ENCODE results near the gene FPGT. TPM values are rescaled to one million over a fixed set of nuclear protein-coding genes. Genes with fewer than 3 reads are reported as not detected.

The FPGT gene
- total and polyA plus RNA-seq, 2 of the 13 experiments (the other 11 are each of a cell fraction or from before 2014, with no cell fraction given): 4.3 to 9.8 TPM

DNA sequence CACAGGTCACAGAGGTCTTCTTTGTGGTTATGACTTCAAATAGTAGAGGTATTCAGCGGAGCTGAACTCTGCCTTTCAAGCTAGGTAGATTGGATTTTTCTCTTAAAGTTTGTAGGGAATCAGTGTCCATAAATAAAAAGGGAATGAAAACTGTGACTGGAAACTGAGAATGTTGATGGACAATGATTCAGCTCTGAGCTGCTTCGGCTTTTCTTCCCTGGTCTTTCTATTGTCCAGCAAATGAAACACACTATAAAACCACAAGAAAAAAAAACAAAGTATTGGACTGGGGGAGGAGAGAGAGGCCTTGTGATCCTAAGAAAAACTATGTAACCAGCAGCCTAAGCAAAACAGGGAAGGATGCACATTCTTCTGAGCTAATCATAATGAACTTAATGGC lies 48.3 kb downstream of the FPGT start:
- no peak for FAIRE-seq
- no peak for TF ChIP-seq FOXO1 (CRISPR knock-in tag; IDR thresholded peaks at IDR 0.05)
- WGBS (ENCODE audit: low lambda C conversion rate): 7% methylated on average over 2 of the region's 2 CpGs

DNA sequence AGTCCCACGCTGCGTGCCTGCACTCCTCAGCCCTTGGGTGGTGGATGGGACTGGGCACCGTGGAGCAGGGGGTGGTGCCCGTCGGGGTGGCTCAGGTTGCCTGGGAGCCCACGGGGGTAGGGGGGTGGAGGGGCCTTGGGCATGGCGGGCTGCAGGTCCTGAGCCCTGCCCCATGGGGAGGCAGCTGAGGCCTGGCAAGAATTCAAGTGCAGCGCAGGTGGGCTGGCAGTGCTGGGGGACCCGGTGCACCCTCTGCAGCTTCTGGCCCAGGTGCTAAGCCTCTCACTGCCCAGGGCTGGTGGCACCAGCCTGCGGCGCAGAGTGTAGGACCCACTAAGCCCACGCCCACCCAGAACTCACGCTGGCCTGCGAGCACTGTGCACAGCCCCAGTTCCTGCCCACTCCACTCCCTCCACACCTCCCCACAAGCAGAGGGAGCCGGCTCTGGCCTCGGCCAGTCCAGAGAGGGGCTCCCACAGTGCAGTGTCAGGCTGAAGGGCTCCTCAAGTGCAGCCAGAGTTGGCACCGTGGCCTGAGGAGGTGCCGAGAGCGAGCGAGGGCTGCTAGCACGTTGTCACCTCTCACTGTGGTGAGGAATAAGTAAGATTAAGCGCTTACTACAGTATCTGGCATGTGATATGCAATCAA lies 50.0 kb downstream of the FPGT start:
- Histone ChIP-seq H3K4me1 (ENCODE audit: insufficient read depth, low read length) (no peaks in the 10 kb centered on the region), H3K9me3 (ENCODE audit: low read length) (0 out of 2 replicates have a peak, but pooled peaks cover 7% of the 10 kb centered on the region), H3K27me3 (ENCODE audit: control insufficient read depth in 1 of 2, insufficient read depth in 2 of 2, low read length in 2 of 2) (no peaks in the 10 kb centered on the region), H3K79me2 (ENCODE audit: insufficient read depth, low read length) (no peaks in the 10 kb centered on the region), H3K4me2 (ENCODE audit: low read depth, low read length) (no peak overlapping the region), H3K36me3 (replicated peaks in 1 of 2; ENCODE audit: control insufficient read depth in 1 of 2, insufficient read depth in 2 of 2, low read length in 2 of 2) (no peaks in the 10 kb centered on the region), H3K27ac (ENCODE audit: extremely low read length, insufficient read depth, low read length) (no peak overlapping the region), H3K4me3 (replicated peaks in 1 of 3; ENCODE audit: insufficient read depth in 1 of 3, low read depth in 2 of 3, low read length in 3 of 3) (no peak overlapping the region), H3K9ac (ENCODE audit: insufficient read depth, low read depth, low read length) (no peak overlapping the region), H2AFZ (ENCODE audit: low read length) (no peak overlapping the region), H4K20me1 (ENCODE audit: insufficient read depth, low read length) (no peaks in the 10 kb centered on the region)
- ATAC-seq (no peak), DNase-seq (ENCODE audit: low spot score) (no peak), FAIRE-seq (no peak)
- in situ Hi-C loops (cut with HindIII; ENCODE audit: extremely low pct_ligation_motif_present, low pct_unique_long_range_greater_than_20kb): no loop called here
- ChIA-PET CTCF (ENCODE audit: low intra/inter-chr PET ratio, low total read pairs) (no interaction called here), POLR2A (no interaction called here)
- 36% methylated on average over 8 of the region's 22 CpGs for WGBS (ENCODE audit: low lambda C conversion rate)
- intact Hi-C loops (cut with micrococcal nuclease; ENCODE audit: unreplicated experiment): no loop called here
- BruUV-seq (replicated peaks): no TSS peak
- TF ChIP-seq, protein P1, sequence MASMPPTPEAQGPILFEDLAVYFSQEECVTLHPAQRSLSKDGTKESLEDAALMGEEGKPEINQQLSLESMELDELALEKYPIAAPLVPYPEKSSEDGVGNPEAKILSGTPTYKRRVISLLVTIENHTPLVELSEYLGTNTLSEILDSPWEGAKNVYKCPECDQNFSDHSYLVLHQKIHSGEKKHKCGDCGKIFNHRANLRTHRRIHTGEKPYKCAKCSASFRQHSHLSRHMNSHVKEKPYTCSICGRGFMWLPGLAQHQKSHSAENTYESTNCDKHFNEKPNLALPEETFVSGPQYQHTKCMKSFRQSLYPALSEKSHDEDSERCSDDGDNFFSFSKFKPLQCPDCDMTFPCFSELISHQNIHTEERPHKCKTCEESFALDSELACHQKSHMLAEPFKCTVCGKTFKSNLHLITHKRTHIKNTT (CRISPR knock-in tag; IDR thresholded peaks at IDR 0.05): no peak
- TF ChIP-seq ATF7-NPFF (CRISPR knock-in tag; IDR thresholded peaks at IDR 0.05; ENCODE audit: low read depth) (no peak), NCOR1 (IDR thresholded peaks at IDR 0.05; ENCODE audit: borderline replicate concordance, low read length) (no peak), ZNF367 (CRISPR knock-in tag; IDR thresholded peaks at IDR 0.05; ENCODE audit: borderline replicate concordance) (no peak), IKZF4 (CRISPR knock-in tag; IDR thresholded peaks at IDR 0.05; ENCODE audit: borderline replicate concordance, low read depth, not compliant biosample characterization) (no peak), ZNF841 (CRISPR knock-in tag; IDR thresholded peaks at IDR 0.05; ENCODE audit: borderline replicate concordance) (no peak), ZFYVE20 (CRISPR knock-in tag; IDR thresholded peaks at IDR 0.05; ENCODE audit: borderline replicate concordance, low read depth) (no peak)
- TF ChIP-seq, protein P2, sequence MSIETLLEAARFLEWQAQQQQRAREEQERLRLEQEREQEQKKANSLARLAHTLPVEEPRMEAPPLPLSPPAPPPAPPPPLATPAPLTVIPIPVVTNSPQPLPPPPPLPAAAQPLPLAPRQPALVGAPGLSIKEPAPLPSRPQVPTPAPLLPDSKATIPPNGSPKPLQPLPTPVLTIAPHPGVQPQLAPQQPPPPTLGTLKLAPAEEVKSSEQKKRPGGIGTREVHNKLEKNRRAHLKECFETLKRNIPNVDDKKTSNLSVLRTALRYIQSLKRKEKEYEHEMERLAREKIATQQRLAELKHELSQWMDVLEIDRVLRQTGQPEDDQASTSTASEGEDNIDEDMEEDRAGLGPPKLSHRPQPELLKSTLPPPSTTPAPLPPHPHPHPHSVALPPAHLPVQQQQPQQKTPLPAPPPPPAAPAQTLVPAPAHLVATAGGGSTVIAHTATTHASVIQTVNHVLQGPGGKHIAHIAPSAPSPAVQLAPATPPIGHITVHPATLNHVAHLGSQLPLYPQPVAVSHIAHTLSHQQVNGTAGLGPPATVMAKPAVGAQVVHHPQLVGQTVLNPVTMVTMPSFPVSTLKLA (IDR thresholded peaks at IDR 0.05): no peak
- TF ChIP-seq, protein P3, sequence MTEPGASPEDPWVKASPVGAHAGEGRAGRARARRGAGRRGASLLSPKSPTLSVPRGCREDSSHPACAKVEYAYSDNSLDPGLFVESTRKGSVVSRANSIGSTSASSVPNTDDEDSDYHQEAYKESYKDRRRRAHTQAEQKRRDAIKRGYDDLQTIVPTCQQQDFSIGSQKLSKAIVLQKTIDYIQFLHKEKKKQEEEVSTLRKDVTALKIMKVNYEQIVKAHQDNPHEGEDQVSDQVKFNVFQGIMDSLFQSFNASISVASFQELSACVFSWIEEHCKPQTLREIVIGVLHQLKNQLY (CRISPR knock-in tag; IDR thresholded peaks at IDR 0.05): no peak
- TF ChIP-seq, protein P4, sequence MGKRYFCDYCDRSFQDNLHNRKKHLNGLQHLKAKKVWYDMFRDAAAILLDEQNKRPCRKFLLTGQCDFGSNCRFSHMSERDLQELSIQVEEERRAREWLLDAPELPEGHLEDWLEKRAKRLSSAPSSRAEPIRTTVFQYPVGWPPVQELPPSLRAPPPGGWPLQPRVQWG (CRISPR knock-in tag; IDR thresholded peaks at IDR 0.05; ENCODE audit: borderline replicate concordance, low read depth): no peak
- TF ChIP-seq, protein P5, sequence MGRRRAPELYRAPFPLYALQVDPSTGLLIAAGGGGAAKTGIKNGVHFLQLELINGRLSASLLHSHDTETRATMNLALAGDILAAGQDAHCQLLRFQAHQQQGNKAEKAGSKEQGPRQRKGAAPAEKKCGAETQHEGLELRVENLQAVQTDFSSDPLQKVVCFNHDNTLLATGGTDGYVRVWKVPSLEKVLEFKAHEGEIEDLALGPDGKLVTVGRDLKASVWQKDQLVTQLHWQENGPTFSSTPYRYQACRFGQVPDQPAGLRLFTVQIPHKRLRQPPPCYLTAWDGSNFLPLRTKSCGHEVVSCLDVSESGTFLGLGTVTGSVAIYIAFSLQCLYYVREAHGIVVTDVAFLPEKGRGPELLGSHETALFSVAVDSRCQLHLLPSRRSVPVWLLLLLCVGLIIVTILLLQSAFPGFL (CRISPR knock-in tag; IDR thresholded peaks at IDR 0.05): no peak

More for the DNA sequence above, 48.3 kb downstream of the FPGT start:
- Histone ChIP-seq H3K4me1 (ENCODE audit: insufficient read depth, low read length) (no peaks in the 10 kb centered on the region), H3K4me3 (replicated peaks in 1 of 3; ENCODE audit: insufficient read depth in 1 of 3, low read depth in 2 of 3, low read length in 3 of 3) (no peak overlapping the region), H4K20me1 (ENCODE audit: insufficient read depth, low read length) (no peaks in the 10 kb centered on the region), H3K36me3 (replicated peaks in 1 of 2; ENCODE audit: control insufficient read depth in 1 of 2, insufficient read depth in 2 of 2, low read length in 2 of 2) (no peaks in the 10 kb centered on the region), H3K9ac (ENCODE audit: insufficient read depth, low read depth, low read length) (no peak overlapping the region), H3K9me3 (ENCODE audit: low read length) (0 out of 2 replicates have a peak, but pooled peaks cover 7% of the 10 kb centered on the region), H2AFZ (ENCODE audit: low read length) (no peak overlapping the region), H3K27me3 (ENCODE audit: control insufficient read depth in 1 of 2, insufficient read depth in 2 of 2, low read length in 2 of 2) (no peaks in the 10 kb centered on the region), H3K27ac (ENCODE audit: extremely low read length, insufficient read depth, low read length) (no peak overlapping the region), H3K79me2 (ENCODE audit: insufficient read depth, low read length) (no peaks in the 10 kb centered on the region), H3K4me2 (ENCODE audit: low read depth, low read length) (no peak overlapping the region)
- no peak for DNase-seq (ENCODE audit: low spot score)
- POLR2A ChIA-PET: no interaction called here
- BruUV-seq (replicated peaks): no TSS peak
- in situ Hi-C loops (cut with HindIII; ENCODE audit: extremely low pct_ligation_motif_present, low pct_unique_long_range_greater_than_20kb) (no loop called here), intact Hi-C loops (cut with micrococcal nuclease; ENCODE audit: unreplicated experiment) (no loop called here)
- no peak for ATAC-seq
- CTCF ChIA-PET (ENCODE audit: low intra/inter-chr PET ratio, low total read pairs): no interaction called here
